K562 (cell line): ENCODE results near the gene UNC13C. TPM values are rescaled to one million over a fixed set of nuclear protein-coding genes. Genes with fewer than 3 reads are reported as not detected.

Source experiments
- ATAC-seq: fragments of 200-7000 bp; cut with Tn5 transposase; 3 replicates; pipeline ENCODE4 v1.9.1; 2020; ENCODE audit warnings: moderate library complexity
- BruUV-seq: library from RNA; stranded (reverse); fragments of 400-500 nt; replicated peaks from 2 replicates; lab custom pipeline; 2021; lab: Mats Ljungman, UMichigan
- CTCF ChIA-PET: fragments of 300-600 bp; formaldehyde crosslinking; extraction: SDS; loops from one replicate; lab custom pipeline; 2021; ENCODE audit warnings: low intra/inter-chr PET ratio; lab: Yijun Ruan, JAX
- POLR2A ChIA-PET: fragments of 300-600, 350-650 bp; sonication (Branson Sonifier 250); formaldehyde crosslinking; extraction: SDS; loops from one replicate; lab custom pipeline; 2021; ENCODE audit warnings: antibody characterized with exemption, inconsistent platforms; lab: Yijun Ruan, JAX
- DNase-seq, 4 experiments: peaks; one replicate each; pipeline versions ENCODE4 v3.0.0 to v3.0.0-alpha.2; 2011 to 2018; ENCODE audit warnings: low spot score in 3 of 4, mixed read lengths in 3 of 4; ENCODE audit errors: extremely low read depth in 1 of 4
- FAIRE-seq: peaks from 2 replicates; lab custom pipeline; 2011; peaks lifted over from hg19 to GRCh38; lab: Jason Lieb, UNC
- H2AFZ ChIP-seq: 2 replicates; pipeline ENCODE4 v1.6.0; 2011; ENCODE audit warnings: low read depth, low read length, control low read depth, inconsistent platforms
- H3K27ac ChIP-seq: fragments of 200-600 bp; 3 replicates; pipeline ENCODE4 v1.8.0; 2011; ENCODE audit warnings: low read depth, mild to moderate bottlenecking, control low read depth, inconsistent platforms, low read length, moderate library complexity, mixed read lengths; ENCODE audit errors: extremely low read depth
- H3K27me3 ChIP-seq, 2 experiments: fragments of 300-600 bp in 1 of 2; 2 replicates in 1 of 2; 3 replicates in 1 of 2; pipeline versions ENCODE4 v1.6.0 to v1.8.0; 2011; ENCODE audit warnings: inconsistent platforms in 2 of 2, low read length in 2 of 2, mild to moderate bottlenecking in 1 of 2, mixed read lengths in 1 of 2, moderate library complexity in 1 of 2; ENCODE audit not compliant: control insufficient read depth in 2 of 2, insufficient read depth in 2 of 2
- H3K36me3 ChIP-seq: fragments of 300-600 bp; 3 replicates; pipeline ENCODE4 v1.8.0; 2011; ENCODE audit warnings: mild to moderate bottlenecking, low read length, inconsistent platforms; ENCODE audit not compliant: control insufficient read depth, insufficient read depth
- H3K4me1 ChIP-seq, 2 experiments: fragments of 200-600 bp in 1 of 2; replicated peaks in 1 of 2; 2 replicates in 1 of 2; 3 replicates in 1 of 2; pipeline versions ENCODE4 v1.5.1 to v1.8.0; 2011; ENCODE audit warnings: inconsistent platforms in 2 of 2, low read length in 2 of 2, mild to moderate bottlenecking in 1 of 2, mixed read lengths in 1 of 2, moderate library complexity in 1 of 2; ENCODE audit not compliant: control insufficient read depth in 2 of 2, insufficient read depth in 2 of 2
- H3K4me2 ChIP-seq: 2 replicates; pipeline ENCODE4 v1.6.1; 2011; ENCODE audit warnings: low read length, control low read depth, inconsistent platforms, mixed read lengths; ENCODE audit not compliant: insufficient read depth
- H3K4me3 ChIP-seq: fragments of 200-600 bp; sonication (generic), shearing (Covaris generic); 2 replicates; pipeline ENCODE4 v1.5.1; 2016; ENCODE audit warnings: control low read depth, inconsistent platforms
- H3K79me2 ChIP-seq: fragments of 200-600 bp; 3 replicates; pipeline ENCODE4 v1.8.0; 2011; ENCODE audit warnings: low read length, inconsistent platforms; ENCODE audit not compliant: control insufficient read depth, insufficient read depth
- H3K9ac ChIP-seq, 2 experiments: 2 replicates each; pipeline versions ENCODE4 v1.6.0 to v1.6.1; 2011; ENCODE audit warnings: low read depth in 2 of 2, low read length in 2 of 2, control low read depth in 1 of 2, inconsistent platforms in 1 of 2, mild to moderate bottlenecking in 1 of 2, mixed read lengths in 1 of 2; ENCODE audit not compliant: insufficient read depth in 1 of 2
- H3K9me1 ChIP-seq: one replicate; pipeline ENCODE4 v1.6.0; 2011; ENCODE audit warnings: inconsistent platforms, mild to moderate bottlenecking, low read length, moderate library complexity; ENCODE audit not compliant: control insufficient read depth, insufficient read depth
- H3K9me3 ChIP-seq: replicated peaks from 2 replicates; pipeline ENCODE4 v1.5.1; 2011; ENCODE audit warnings: low read depth, low read length, inconsistent platforms; ENCODE audit not compliant: control insufficient read depth, insufficient read depth
- H4K20me1 ChIP-seq: replicated peaks from 2 replicates; pipeline ENCODE4 v1.6.1; 2011; ENCODE audit warnings: low read length, inconsistent platforms, mixed read lengths; ENCODE audit not compliant: control insufficient read depth, insufficient read depth
- ADNP ChIP-seq: fragments of 200-800 bp; sonication (Bioruptor generic); IDR thresholded peaks from 2 replicates; pipeline ENCODE4 v1.6.1; 2016; ENCODE audit warnings: missing genetic modification characterization, missing compliant biosample characterization
- CTBP1 ChIP-seq: fragments of 450-650 bp; IDR thresholded peaks from 2 replicates; pipeline ENCODE4 v1.6.1; 2016; ENCODE audit warnings: borderline replicate concordance
- MCM2 ChIP-seq: fragments of 450-650 bp; IDR thresholded peaks from 2 replicates; pipeline ENCODE4 v1.6.1; 2017; ENCODE audit warnings: low read depth, mild to moderate bottlenecking
- STAT5B ChIP-seq: fragments of 250-450 bp; sonication (Bioruptor Pico); IDR thresholded peaks from 2 replicates; pipeline ENCODE4 v1.8.0; 2021; ENCODE audit warnings: mild to moderate bottlenecking, inconsistent platforms
- TAF7 ChIP-seq: fragments of 450-650 bp; IDR thresholded peaks from 2 replicates; pipeline ENCODE4 v1.6.1; 2016; ENCODE audit warnings: missing genetic modification characterization, missing compliant biosample characterization
- TCF7L2 ChIP-seq: fragments of 150-350 bp; IDR thresholded peaks from 2 replicates; pipeline ENCODE4 v1.6.1; 2016; ENCODE audit warnings: low read depth, mild to moderate bottlenecking, low read length, moderate library complexity
- WGBS: fragments of 100-300 bp; shearing (Covaris generic); methylation state at CpG from one replicate; pipeline ENCODE4 v1.1.6; 2016; ENCODE audit warnings: low coverage, mixed read lengths; ENCODE audit not compliant: insufficient coverage; ENCODE audit errors: missing lambda C conversion rate; 5-methylcytosine and 5-hydroxymethylcytosine counted together
- in situ Hi-C: fragments of 300-500 bp; cut with MboI; formaldehyde crosslinking; loops from 4 replicates; pipeline ENCODE4 v1.15.0; 2018; ENCODE audit warnings: inconsistent platforms, mixed read lengths
- intact Hi-C: fragments of 100-400 bp; cut with micrococcal nuclease; formaldehyde crosslinking; loops from 2 replicates; pipeline ENCODE4 v1.14.2; 2022
- polyA plus RNA-seq, 8 experiments: library from polyadenylated mRNA; depleted of rRNA in 4 of 8; stranded (reverse) in 5 of 8; unstranded in 3 of 8; fragments of >200 nt; fragmentation: Nextera tagmentation in 2 of 8; fragmentation: Illumina TruSeq in 1 of 8; extraction: Ambion mirVana in 2 of 8; extraction: Trizol in 1 of 8; gene quantifications; 2 replicates each; pipeline versions ENCODE4 v1.2.1 to v1.2.3, GENCODE V29; 2011 to 2014; ENCODE audit warnings: inconsistent platforms in 1 of 8, missing spikeins in 1 of 8
- total RNA-seq, 7 experiments: library from RNA; depleted of rRNA in 6 of 7; stranded (reverse); fragments of >200 nt in 6 of 7; fragmentation: Illumina TruSeq in 2 of 7; extraction: Trizol in 2 of 7; gene quantifications; 2 replicates each; pipeline versions ENCODE4 v1.2.1 to v1.2.3, GENCODE V29; 2011 to 2021; ENCODE audit warnings: low replicate concordance in 1 of 7
- TF ChIP-seq, protein P1 (sequence below), 2 experiments: fragments of 450-650 bp; formaldehyde crosslinking in 1 of 2; IDR thresholded peaks; 2 replicates each; pipeline versions ENCODE4 v1.4.0 to v1.6.1; 2014 to 2020; ENCODE audit warnings: mild to moderate bottlenecking in 2 of 2, borderline replicate concordance in 1 of 2, low read depth in 1 of 2
- TF ChIP-seq, protein P2 (sequence below): sonication (generic); formaldehyde crosslinking; IDR thresholded peaks from 2 replicates; pipeline ENCODE4 v1.8.1; 2023; ENCODE audit warnings: mild to moderate bottlenecking, missing genetic modification reagents
- TF ChIP-seq, protein P3 (sequence below): sonication (generic); formaldehyde crosslinking; IDR thresholded peaks from 2 replicates; pipeline ENCODE4 v1.8.0; 2022; ENCODE audit warnings: mild to moderate bottlenecking, missing genetic modification reagents

UNC13C gene
- total and polyA plus RNA-seq, 9 of the 15 experiments (the other 6 are each of a cell fraction or from before 2014, with no cell fraction given): not detected

DNA sequence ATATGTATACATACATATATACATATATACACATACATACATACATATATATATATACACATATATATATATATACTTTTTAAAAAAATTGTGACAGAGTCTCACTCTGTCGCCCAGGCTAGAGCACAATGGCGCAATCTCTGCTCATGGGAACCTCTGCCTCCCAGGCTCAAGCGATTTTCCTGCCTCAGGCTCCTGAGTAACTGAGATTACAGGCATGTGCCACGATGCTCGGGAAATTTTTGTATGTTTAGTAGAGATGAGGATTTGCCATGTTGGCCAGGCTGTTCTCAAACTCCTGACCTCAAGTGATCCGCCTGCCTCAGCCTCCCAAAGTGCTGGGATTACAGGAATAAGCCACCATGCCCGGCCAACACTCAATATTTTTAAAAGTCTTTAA lies 302.5 kb downstream of the UNC13C start:
- CTCF ChIA-PET: no interaction called here
- TF ChIP-seq CTBP1 (no peak), MCM2 (no peak), ADNP (no peak), STAT5B (CRISPR knock-in tag) (no peak), TCF7L2 (no peak), TAF7 (tag) (no peak)
- TF ChIP-seq, protein P1, sequence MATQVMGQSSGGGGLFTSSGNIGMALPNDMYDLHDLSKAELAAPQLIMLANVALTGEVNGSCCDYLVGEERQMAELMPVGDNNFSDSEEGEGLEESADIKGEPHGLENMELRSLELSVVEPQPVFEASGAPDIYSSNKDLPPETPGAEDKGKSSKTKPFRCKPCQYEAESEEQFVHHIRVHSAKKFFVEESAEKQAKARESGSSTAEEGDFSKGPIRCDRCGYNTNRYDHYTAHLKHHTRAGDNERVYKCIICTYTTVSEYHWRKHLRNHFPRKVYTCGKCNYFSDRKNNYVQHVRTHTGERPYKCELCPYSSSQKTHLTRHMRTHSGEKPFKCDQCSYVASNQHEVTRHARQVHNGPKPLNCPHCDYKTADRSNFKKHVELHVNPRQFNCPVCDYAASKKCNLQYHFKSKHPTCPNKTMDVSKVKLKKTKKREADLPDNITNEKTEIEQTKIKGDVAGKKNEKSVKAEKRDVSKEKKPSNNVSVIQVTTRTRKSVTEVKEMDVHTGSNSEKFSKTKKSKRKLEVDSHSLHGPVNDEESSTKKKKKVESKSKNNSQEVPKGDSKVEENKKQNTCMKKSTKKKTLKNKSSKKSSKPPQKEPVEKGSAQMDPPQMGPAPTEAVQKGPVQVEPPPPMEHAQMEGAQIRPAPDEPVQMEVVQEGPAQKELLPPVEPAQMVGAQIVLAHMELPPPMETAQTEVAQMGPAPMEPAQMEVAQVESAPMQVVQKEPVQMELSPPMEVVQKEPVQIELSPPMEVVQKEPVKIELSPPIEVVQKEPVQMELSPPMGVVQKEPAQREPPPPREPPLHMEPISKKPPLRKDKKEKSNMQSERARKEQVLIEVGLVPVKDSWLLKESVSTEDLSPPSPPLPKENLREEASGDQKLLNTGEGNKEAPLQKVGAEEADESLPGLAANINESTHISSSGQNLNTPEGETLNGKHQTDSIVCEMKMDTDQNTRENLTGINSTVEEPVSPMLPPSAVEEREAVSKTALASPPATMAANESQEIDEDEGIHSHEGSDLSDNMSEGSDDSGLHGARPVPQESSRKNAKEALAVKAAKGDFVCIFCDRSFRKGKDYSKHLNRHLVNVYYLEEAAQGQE (IDR thresholded peaks at IDR 0.05; ENCODE audit: borderline replicate concordance): no peak
- TF ChIP-seq, protein P1 (CRISPR knock-in tag; IDR thresholded peaks at IDR 0.05; ENCODE audit: low read depth): no peak
- TF ChIP-seq, protein P2, sequence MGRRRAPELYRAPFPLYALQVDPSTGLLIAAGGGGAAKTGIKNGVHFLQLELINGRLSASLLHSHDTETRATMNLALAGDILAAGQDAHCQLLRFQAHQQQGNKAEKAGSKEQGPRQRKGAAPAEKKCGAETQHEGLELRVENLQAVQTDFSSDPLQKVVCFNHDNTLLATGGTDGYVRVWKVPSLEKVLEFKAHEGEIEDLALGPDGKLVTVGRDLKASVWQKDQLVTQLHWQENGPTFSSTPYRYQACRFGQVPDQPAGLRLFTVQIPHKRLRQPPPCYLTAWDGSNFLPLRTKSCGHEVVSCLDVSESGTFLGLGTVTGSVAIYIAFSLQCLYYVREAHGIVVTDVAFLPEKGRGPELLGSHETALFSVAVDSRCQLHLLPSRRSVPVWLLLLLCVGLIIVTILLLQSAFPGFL: no peak
- TF ChIP-seq, protein P3, sequence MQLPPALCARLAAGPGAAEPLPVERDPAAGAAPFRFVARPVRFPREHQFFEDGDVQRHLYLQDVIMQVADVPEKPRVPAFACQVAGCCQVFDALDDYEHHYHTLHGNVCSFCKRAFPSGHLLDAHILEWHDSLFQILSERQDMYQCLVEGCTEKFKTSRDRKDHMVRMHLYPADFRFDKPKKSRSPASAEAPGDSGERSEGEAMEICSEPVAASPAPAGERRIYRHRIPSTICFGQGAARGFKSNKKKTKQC (CRISPR knock-in tag): no peak

More for the DNA sequence above, 302.5 kb downstream of the UNC13C start:
- POLR2A ChIA-PET: no interaction called here
- in situ Hi-C loops: no loop called here
- Histone ChIP-seq H3K4me3 (no peak overlapping the region), H3K27ac (no peak overlapping the region), H3K4me2 (no peak overlapping the region), H3K9ac (no peak overlapping the region), H3K79me2 (no peaks in the 10 kb centered on the region), H3K36me3 (no peaks in the 10 kb centered on the region), H4K20me1 (no peaks in the 10 kb centered on the region), H3K27me3 (no peaks in the 10 kb centered on the region), H2AFZ (no peak overlapping the region), H3K9me3 (no peaks in the 10 kb centered on the region; the same call in 1 of the 2 replicates), H3K4me1 (no peaks in the 10 kb centered on the region), H3K9me1 (no peaks in the 10 kb centered on the region)
- DNase-seq (no peak), FAIRE-seq (no peak), ATAC-seq (no peak)
- BruUV-seq: no TSS peak
- 0% methylated on average over 7 of the region's 7 CpGs for WGBS
- intact Hi-C loops: no loop called here
